Sigmoid colon (tissue), 4 donors: ENCODE results near the gene USP17L19.
"Not testable (repeated sequence)": the region's sequence is repeated elsewhere in the genome, so short reads cannot be mapped to it uniquely, and the experiment has no call there.

Experiments used
- POLR2A ChIP-seq, 2 donors: fragments of 450-650 bp; IDR thresholded peaks; one replicate each; pipeline ENCODE4 v1.6.1; 2016; ENCODE audit warnings: antibody characterized with exemption in 2 of 2, mild to moderate bottlenecking in 2 of 2, moderate library complexity in 2 of 2
- POLR2AphosphoS5 ChIP-seq, 4 donors: sonication (generic); formaldehyde crosslinking; IDR thresholded peaks; one replicate each; pipeline ENCODE4 v1.6.1; 2017; ENCODE audit warnings: antibody characterized with exemption in 4 of 4
- TF ChIP-seq, protein P1 (sequence below), 4 experiments: fragments of 450-650 bp in 3 of 4; fragments of 200-600 bp in 1 of 4; IDR thresholded peaks; one replicate each; pipeline ENCODE4 v1.5.1; 2016 to 2019; ENCODE audit warnings: antibody characterized with exemption in 4 of 4, mild to moderate bottlenecking in 3 of 4, moderate library complexity in 2 of 4

DNA sequence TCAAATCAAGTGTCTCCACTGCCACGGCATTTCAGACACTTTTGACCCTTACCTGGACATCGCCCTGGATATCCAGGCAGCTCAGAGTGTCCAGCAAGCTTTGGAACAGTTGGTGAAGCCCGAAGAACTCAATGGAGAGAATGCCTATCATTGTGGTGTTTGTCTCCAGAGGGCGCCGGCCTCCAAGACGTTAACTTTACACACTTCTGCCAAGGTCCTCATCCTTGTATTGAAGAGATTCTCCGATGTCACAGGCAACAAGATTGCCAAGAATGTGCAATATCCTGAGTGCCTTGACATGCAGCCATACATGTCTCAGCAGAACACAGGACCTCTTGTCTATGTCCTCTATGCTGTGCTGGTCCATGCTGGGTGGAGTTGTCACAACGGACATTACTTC, 22.9 kb upstream of the USP17L19 start:
- TF ChIP-seq POLR2AphosphoS5, POLR2A (IDR thresholded peaks at IDR 0.05): not testable (repeated sequence)
- TF ChIP-seq, protein P1, sequence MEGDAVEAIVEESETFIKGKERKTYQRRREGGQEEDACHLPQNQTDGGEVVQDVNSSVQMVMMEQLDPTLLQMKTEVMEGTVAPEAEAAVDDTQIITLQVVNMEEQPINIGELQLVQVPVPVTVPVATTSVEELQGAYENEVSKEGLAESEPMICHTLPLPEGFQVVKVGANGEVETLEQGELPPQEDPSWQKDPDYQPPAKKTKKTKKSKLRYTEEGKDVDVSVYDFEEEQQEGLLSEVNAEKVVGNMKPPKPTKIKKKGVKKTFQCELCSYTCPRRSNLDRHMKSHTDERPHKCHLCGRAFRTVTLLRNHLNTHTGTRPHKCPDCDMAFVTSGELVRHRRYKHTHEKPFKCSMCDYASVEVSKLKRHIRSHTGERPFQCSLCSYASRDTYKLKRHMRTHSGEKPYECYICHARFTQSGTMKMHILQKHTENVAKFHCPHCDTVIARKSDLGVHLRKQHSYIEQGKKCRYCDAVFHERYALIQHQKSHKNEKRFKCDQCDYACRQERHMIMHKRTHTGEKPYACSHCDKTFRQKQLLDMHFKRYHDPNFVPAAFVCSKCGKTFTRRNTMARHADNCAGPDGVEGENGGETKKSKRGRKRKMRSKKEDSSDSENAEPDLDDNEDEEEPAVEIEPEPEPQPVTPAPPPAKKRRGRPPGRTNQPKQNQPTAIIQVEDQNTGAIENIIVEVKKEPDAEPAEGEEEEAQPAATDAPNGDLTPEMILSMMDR (IDR thresholded peaks at IDR 0.05) = not testable (repeated sequence)
